NCI-H146 treated with DMSO at 0.1 percent for 48 hours (cell line): ENCODE data around the gene C22orf39.

Experiments
- DNase-seq: peaks from one replicate; lab custom pipeline; 2025; ENCODE audit not compliant: unreplicated experiment; lab: John Stamatoyannopoulos, UW

Gene C22orf39

DNA sequence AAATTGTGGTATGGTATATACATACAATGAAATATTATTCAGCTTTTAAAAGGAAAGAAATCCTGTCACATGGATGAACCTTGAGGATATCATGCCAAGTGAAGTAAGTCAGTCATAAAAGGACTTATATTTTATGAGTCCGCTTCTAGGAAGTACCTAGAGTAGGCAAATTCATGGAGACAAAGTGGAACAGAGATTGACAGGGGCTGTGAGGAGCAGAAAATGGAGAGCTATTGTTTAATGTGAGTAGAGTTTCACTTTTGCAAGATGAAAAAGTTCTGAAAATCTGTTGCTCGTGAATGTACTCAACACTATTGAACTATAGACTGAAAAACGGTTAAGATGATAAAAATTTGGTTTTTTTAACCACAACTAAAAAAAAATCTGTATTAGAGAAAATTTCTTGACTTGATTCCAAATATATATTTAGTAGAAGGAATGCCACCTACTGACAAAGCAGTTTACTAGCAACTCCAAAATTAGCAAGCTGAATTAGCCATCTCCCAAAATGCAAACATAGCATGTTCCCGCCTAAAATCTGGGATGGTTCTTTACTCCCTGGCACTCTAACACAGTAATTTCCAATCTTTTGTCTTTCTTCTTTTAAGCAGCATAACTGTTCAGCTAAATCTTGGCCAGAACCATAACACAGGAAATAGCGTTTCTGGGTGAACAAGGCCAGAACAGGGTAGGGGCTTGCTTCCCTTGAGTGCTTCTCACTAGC, 30.0 kb upstream of the C22orf39 start:
- DNase-seq, result no peak

DNA sequence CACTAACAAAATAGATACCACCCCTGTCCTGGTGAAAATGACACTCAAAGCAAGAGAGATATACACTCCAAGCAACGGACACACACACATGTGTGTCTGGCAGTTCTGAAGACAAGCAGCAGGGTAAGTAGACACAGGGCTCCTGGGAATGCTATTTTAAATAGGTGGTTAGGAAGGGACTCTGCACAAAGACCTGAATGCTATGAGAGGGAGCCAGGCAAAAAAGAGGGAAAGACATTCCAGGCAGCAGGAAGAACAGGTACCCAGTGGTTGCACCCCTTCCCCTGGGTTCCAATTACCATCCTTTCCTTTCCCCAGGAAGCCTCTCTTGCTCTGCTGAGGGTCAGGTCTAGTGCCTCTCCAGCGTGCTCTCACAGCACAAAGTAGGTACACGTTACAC, 28.5 kb upstream of the C22orf39 start:
- no peak for DNase-seq

DNA sequence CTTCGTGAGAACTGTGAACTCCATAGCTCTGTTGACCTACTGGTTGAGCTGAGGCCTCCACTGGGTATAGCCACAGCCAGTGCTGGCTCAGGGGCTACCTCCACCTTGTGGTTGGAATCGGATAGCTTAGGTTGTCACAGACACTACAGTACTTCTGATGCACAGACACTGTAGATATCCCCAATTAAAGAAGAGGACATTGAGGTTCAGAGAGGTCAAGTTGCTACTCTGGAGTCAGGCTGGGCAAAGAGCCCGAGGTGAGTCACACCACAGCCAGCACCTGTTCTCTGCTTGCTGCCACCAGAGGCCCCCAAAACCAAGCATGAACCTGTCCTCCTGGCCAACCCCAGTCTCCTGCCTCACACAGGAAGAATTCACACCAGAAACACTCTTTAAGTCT, 26.1 kb upstream of the C22orf39 start:
- no peak for DNase-seq

DNA sequence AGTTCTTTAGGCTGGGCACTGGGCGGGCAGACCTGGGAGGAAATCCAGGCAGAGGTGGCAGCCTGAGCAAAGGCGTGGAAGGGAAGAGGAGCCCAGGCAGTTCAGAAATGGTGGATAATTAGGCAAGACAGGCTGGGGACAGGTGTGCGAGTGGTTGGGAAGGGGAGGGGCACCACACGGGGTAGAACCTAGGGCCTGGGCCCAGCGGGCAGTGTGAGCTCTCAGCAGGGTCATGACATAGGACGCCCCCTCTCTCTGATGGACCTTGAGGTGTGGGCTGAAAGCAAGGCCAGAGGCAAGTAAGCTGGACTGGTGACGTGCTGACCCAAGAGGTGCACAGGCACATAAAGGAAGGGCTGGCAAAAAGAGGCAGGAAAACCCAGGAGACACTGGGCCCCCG, 24.7 kb upstream of the C22orf39 start:
- no peak for DNase-seq

- no peak for DNase-seq
Measured at GRCh38 chr22:19471572-19471971, 24.1 kb upstream of the C22orf39 start.

GRCh38 chr22:19470010-19470409, 22.5 kb upstream of the C22orf39 start:
- no peak for DNase-seq

GRCh38 chr22:19469421-19469820, 21.9 kb upstream of the C22orf39 start:
- DNase-seq, result no peak

DNA sequence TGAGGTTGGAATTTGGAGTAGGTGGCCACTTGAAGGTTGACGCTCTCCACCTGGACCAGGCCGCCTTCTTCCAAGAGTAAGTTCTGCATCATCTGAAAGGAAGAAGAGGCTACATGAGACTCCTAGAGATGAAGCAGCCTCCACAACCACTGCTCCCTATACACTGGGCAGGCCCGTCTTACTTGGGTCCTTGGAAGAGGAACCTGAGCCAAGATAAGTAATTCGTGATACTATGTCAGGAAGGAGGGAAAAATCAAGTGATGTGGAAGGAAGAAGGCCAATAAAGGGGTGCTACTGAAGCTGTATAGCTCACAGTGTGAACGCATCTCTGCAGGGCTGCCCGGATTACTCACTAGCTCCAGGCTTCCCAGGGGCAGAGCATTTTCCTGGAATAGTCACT, 20.4 kb upstream of the C22orf39 start:
- DNase-seq, result no peak

DNA sequence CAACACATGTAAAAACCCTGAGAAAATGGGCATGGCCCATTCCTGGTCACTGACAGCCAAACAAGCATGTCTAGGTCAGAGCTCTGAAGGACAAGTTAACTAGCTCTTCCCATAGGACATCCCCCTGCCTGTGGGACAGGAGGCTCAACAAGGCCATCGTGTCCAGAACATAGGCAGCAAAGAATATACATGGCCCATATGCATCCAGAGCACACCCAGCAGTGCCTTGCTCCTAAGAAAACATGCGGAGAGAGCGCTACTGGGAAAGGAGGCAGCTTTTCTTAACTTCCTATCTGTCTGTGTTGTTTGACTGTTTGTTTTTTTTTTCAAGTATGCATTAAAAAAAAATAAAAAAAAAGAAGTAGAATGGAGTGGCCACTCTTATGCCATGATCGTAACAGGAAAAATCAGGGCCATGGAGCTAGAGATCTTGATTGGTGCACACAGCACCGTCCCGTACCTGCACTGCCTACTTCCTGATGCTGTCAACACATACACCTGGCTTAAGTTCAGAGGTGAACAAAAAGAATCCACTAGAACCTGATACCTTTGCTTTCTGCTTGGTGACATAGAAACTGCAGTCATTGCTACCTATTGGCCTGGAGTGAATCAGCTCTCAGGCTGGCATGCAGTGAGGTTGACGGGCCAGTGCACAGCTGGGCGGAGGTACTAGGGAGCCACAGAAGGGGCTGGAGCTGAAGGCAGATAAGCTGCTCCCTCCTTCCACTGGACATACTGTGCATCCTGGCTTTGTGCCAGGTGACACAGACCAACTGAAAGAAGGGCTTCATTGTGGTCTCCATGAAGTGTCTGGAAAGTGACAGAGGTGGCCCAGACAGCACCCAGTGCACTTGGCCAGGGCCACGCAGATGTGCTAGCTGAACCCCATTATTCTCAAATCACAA, 19.6 kb upstream of the C22orf39 start:
- DNase-seq, result no peak

DNA sequence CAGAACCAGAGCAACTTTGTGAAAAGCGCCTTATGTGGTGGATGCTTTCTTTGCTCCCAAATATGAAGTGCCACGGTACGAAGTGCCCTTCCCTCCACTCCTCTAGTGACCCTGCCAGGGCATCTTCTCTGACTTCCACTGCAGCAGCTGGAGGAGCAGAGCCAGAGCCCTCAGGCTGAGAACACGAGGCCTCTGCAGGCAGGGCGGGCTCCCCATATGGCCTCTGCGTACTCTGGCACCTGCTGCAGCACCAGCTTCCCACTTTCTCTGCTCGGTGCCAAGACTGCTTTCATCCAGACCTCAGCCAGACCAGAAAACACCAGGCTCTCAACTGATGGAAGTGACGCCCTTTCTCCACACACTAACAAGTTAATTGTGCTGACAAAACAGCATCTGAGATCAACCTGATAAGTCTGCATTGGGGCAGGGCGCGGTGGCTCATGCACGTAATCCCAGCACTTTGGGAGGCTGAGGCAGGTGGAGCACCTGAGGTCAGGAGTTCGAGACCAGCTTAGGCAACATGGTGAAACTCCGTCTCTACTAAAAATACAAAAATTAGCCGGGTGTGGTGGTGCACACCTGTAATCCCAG, 18.7 kb upstream of the C22orf39 start:
- no peak for DNase-seq

GRCh38 chr22:19464975-19465374, 17.5 kb upstream of the C22orf39 start:
- DNase-seq, result peak; percentile 1

DNA sequence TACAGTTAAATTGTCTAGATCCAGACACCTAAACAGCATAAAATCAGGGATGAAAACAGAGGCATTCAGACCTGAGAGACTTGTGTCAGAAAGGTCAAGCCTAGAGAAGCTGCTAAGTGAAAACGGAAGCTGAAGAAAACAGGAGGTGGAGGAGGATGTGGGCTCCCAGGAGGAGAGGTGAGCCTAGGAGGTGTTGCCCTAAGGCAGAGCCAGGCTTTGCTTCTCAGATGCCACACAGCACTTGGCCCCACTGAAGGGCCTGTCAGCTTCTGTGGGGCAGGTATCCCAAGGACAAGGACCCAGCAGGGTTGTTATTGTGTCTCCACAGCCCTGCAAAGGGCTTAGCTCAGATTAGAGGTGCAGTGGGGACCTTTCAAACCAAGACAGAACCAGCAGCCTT, 17.0 kb upstream of the C22orf39 start:
- no peak for DNase-seq

DNA sequence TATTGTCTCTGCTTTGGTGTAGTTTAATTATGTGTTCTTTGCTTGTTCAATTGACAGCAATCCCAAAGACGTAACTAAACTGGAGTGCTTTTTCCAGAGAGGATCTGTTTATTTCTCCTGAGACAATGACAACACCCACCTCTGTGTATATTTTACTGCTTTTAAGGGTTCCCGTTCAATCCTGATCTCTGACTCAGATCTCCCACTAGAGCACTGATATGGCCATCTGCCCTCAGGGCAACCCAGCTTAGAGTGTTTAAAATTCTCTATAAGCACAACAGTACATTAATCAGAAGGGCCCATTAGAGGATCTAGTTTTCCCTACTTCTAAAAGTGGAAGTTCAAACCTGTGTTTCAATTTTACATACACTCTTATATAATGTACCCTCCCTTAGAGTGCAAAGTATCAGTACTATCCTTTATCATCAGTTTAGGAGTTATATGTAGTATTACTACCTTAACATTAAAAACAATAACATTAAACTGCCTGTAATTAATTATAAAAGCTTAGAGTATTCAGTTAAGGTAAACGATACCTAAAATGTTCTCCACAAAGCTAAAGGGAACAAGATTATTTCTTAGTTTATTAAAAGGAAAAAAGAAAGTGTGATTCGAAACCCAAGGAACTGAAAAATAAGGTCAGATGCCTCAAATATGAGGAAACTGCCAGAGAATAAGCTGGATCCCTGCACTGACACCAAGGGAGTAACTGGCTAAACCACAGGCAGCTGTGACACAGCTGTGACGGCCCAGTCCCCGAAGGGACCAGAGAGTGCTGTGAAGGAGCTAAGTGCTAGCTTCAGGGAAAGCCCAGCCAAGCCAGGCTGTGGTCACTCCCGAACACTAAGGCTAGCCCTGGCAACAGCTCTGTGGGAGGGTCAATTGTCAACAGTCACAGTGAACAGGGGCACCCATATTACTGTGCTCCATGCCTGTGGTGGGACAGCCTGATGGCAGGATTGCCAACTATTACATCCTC, 16.3 kb upstream of the C22orf39 start:
- DNase-seq, result no peak

DNA sequence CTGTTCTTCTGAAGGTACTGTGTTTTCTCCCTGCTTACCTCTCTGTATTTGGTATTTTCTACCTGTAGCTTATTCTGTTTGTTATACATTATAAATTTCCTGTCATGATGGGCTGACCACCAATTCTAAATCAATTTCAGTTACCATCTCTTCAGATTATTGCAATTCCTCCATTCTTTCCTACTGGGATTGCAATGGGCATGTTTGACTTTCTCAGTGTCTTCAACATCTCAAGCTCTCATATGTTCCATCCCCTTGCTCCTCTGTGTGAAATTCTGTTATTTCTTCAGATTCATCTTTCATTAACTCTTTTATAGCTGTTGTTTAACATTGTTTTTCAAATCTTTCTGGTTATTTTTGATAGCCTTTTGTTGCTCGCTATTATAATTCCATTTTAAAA, 15.5 kb upstream of the C22orf39 start:
- DNase-seq, result no peak

GRCh38 chr22:19461506-19461905, 14.0 kb upstream of the C22orf39 start:
- DNase-seq, result no peak

DNA sequence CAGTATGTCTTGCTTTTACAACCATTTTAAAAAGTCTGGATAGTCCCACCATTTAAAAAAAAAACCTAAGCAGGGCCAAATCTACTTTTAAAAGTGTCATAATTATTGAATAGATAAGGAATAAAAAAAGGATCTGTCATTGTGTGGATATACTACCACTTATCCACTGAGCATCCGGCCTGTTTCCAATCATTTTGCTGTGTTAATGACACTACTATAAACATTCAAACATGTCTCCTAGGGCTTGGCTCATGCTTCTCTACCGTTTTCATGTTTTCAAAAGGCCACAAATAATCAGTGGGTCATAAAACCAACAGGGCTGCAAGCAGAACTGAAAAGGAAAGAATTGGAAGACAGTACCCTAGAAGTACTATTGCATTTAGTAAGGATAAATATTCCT, 12.5 kb upstream of the C22orf39 start:
- no peak for DNase-seq

GRCh38 chr22:19457828-19458428, 10.4 kb upstream of the C22orf39 start:
- DNase-seq, result no peak

DNA sequence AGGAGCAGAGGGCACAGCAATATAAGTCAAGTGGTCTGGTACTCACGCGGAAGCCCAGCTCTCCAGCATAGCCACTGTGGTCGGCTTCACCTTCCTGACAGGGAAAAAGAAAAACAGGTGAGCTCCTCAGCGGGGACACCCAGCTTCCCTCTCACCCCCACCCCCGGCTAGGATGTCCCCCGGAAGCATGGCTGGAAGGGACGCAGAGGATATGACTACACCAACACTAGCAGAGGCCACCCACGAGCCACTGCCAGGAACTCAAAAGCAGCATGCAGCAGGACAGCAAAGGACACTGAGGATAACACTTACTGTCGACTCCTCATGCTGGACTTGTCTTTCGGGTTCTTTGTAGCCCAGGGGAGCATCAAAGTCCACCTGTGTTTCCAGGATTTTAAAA, 9.0 kb upstream of the C22orf39 start:
- no peak for DNase-seq

DNA sequence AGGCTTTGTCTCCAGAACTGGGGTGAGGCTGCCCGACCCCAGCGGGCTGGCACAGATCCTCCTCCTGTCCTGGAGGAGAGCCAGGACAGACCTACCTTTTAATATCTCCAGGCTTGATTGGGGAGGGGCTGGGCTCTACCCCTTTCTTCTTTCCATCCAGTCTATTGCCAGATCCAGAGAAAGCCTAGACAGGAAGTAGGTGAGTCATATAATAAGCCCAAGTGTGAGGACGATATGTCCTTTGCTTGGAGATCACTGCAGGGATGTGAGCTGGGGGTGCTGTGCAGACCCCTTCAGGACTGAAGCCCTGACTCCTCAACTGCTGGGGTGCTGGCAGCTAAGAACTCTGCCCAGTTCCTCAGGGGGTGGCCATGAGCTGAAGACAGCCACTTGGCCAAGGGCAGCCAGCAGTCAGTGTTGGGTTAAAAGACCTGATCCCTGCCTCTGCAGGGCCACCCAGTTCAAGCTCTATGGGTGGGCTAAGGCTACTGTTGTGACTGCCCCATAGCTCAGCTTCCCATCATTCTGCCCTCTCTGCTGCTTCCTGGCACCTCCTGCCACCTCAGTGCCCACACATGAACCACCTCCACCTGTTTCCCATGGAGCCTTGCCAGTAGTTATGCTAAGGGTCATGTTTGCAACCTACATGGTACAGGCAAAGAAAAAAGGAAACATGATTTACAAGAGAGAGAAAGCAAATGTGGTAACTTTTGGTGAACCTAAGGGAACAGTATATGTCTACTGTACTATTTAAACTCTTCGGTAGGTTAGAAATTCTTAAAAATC, 8.3 kb upstream of the C22orf39 start:
- no peak for DNase-seq

GRCh38 chr22:19455033-19455432, 7.5 kb upstream of the C22orf39 start:
- no peak for DNase-seq
